GM23338 (cell line): ENCODE measurements around the gene CPSF6. TPM values are rescaled to one million over a fixed set of nuclear protein-coding genes. Genes with fewer than 3 reads are reported as not detected.
A peak's percentile ranks its signal among the peaks of the same experiment; 100 is the strongest.

Experiments used
- ATAC-seq: fragments of 200-7000 bp; cut with Tn5 transposase; 3 replicates; pipeline ENCODE4 v1.9.1; 2020
- DNase-seq: peaks from one replicate; pipeline ENCODE4 v3.0.0-alpha.2; 2015; ENCODE audit warnings: low spot score
- H2AFZ ChIP-seq: fragments of 200-600 bp; sonication (generic); 2 replicates; pipeline ENCODE4 v1.8.0; 2016; ENCODE audit warnings: antibody characterized with exemption, mild to moderate bottlenecking, moderate library complexity
- H3F3A ChIP-seq: fragments of 200-600 bp; sonication (generic); replicated peaks from 2 replicates; pipeline ENCODE4 v1.8.0; 2017; ENCODE audit warnings: antibody characterized with exemption, mixed run types, low read depth
- H3K27ac ChIP-seq: fragments of 200-600 bp; sonication (generic); 2 replicates; pipeline ENCODE4 v1.6.1; 2016; ENCODE audit warnings: low read depth
- H3K27me3 ChIP-seq: fragments of 200-600 bp; sonication (generic); 2 replicates; pipeline ENCODE4 v1.8.0; 2016; ENCODE audit warnings: mild to moderate bottlenecking, mixed run types, moderate library complexity; ENCODE audit not compliant: insufficient read depth
- H3K36me3 ChIP-seq: fragments of 200-600 bp; sonication (generic); 2 replicates; pipeline ENCODE4 v1.8.0; 2016; ENCODE audit warnings: mild to moderate bottlenecking; ENCODE audit not compliant: insufficient read depth
- H3K4me1 ChIP-seq: fragments of 200-600 bp; sonication (generic); 2 replicates; pipeline ENCODE4 v1.8.0; 2016; ENCODE audit warnings: mild to moderate bottlenecking, moderate library complexity; ENCODE audit not compliant: insufficient read depth
- H3K4me2 ChIP-seq: fragments of 200-600 bp; sonication (generic); 2 replicates; pipeline ENCODE4 v1.7.1; 2017; ENCODE audit warnings: mixed run types
- H3K4me3 ChIP-seq: fragments of 200-600 bp; sonication (generic); 2 replicates; pipeline ENCODE4 v1.6.1; 2016; ENCODE audit warnings: mixed run types
- H3K79me2 ChIP-seq: fragments of 200-600 bp; sonication (generic); replicated peaks from 2 replicates; pipeline ENCODE4 v1.8.0; 2017; ENCODE audit warnings: mild to moderate bottlenecking; ENCODE audit not compliant: insufficient read depth
- H3K9me2 ChIP-seq: fragments of 200-600 bp; sonication (generic); 2 replicates; pipeline ENCODE4 v1.8.0; 2017; ENCODE audit not compliant: insufficient read depth
- H4K20me1 ChIP-seq: fragments of 200-600 bp; sonication (generic); replicated peaks from 2 replicates; pipeline ENCODE4 v1.8.0; 2017; ENCODE audit warnings: mild to moderate bottlenecking; ENCODE audit not compliant: insufficient read depth
- H3K27ac Mint-ChIP-seq: 2 replicates; pipeline ENCODE4 v1.8.0; 2020; ENCODE audit warnings: inconsistent platforms, mild to moderate bottlenecking, moderate library complexity, mixed read lengths
- H3K27me3 Mint-ChIP-seq: 3 replicates; pipeline ENCODE4 v1.8.0; 2022; ENCODE audit warnings: low read depth, mild to moderate bottlenecking, moderate library complexity, mixed read lengths, inconsistent platforms; ENCODE audit not compliant: insufficient read depth, poor library complexity
- H3K36me3 Mint-ChIP-seq: 3 replicates; pipeline ENCODE4 v1.8.0; 2021; ENCODE audit warnings: low read depth, mild to moderate bottlenecking, inconsistent platforms, moderate library complexity, mixed read lengths
- H3K4me1 Mint-ChIP-seq: 3 replicates; pipeline ENCODE4 v1.8.0; 2020; ENCODE audit warnings: mild to moderate bottlenecking, inconsistent platforms, mixed read lengths
- H3K4me3 Mint-ChIP-seq: 3 replicates; pipeline ENCODE4 v1.8.0; 2021; ENCODE audit warnings: moderate library complexity, mild to moderate bottlenecking, inconsistent platforms, mixed read lengths
- H3K9me3 Mint-ChIP-seq: 3 replicates; pipeline ENCODE4 v1.8.0; 2020; ENCODE audit warnings: moderate library complexity, mild to moderate bottlenecking, inconsistent platforms, mixed read lengths
- EZH2 ChIP-seq: fragments of 200-600 bp; sonication (generic); IDR thresholded peaks from one replicate; pipeline ENCODE4 v1.8.0; 2017; ENCODE audit warnings: antibody characterized with exemption, mild to moderate bottlenecking, low read depth; ENCODE audit not compliant: unreplicated experiment
- EZH2phosphoT487 ChIP-seq: fragments of 200-600 bp; sonication (generic); IDR thresholded peaks from one replicate; pipeline ENCODE4 v1.8.1; 2018; ENCODE audit warnings: antibody characterized with exemption; ENCODE audit not compliant: unreplicated experiment
- JUNB ChIP-seq: IDR thresholded peaks from one replicate; pipeline ENCODE4 v1.6.1; 2016; ENCODE audit warnings: antibody characterized with exemption; ENCODE audit not compliant: unreplicated experiment
- NANOG ChIP-seq: IDR thresholded peaks from 2 replicates; pipeline ENCODE4 v1.6.1; 2016; ENCODE audit warnings: antibody characterized with exemption, borderline replicate concordance
- ZNF114 ChIP-seq: fragments of 250-450 bp; sonication (Bioruptor Pico); IDR thresholded peaks from 2 replicates; pipeline ENCODE4 v1.5.0; 2020; ENCODE audit warnings: mild to moderate bottlenecking, moderate library complexity
- ZNF331 ChIP-seq: fragments of 250-450 bp; sonication (Bioruptor Pico); IDR thresholded peaks from 2 replicates; pipeline ENCODE4 v1.5.0; 2020; ENCODE audit warnings: low read depth, mild to moderate bottlenecking, moderate library complexity
- ZNF462 ChIP-seq: fragments of 250-450 bp; sonication (Bioruptor Pico); IDR thresholded peaks from 2 replicates; pipeline ENCODE4 v1.5.0; 2020; ENCODE audit warnings: mild to moderate bottlenecking, moderate library complexity
- polyA plus RNA-seq: library from polyadenylated mRNA; unstranded; fragments of >200 nt; fragmentation: Nextera tagmentation; extraction: Ambion mirVana; gene quantifications from 2 replicates; pipeline ENCODE4 v1.2.1, GENCODE V29; 2016
- total RNA-seq: library from RNA; depleted of rRNA; stranded (reverse); fragments of >200 nt; shearing (Covaris generic); gene quantifications from 2 replicates; pipeline ENCODE4 v1.2.3, GENCODE V29; 2014

CPSF6 gene
- total and polyA plus RNA-seq, 2 experiments from 2014 or later = 80.7 to 136 TPM

DNA sequence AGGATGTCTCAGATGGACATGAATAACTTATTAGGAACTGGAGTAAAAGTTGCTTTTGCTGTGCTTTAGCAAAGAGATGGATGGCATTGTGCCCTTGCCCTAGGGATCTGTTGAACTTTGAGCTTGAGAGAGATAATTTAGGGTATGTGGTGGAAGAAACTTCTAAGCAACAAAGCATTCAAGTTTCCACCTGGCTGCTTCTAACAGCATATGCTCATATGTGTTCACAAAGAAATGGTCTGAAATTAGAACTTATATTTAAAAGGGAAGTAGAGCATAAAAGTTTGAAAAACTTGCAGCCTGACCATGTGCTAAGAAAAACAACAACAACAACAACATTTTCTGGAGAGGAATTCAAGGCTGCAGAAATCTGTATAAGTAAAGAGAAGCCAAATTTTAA, 7.9 kb upstream of the CPSF6 start (continued):
- TF ChIP-seq ZNF462 (CRISPR knock-in tag) = no peak
- TF ChIP-seq NANOG = no peak
- TF ChIP-seq JUNB = no peak
- TF ChIP-seq ZNF331 (CRISPR knock-in tag) = no peak
- TF ChIP-seq EZH2 = no peak

- Histone ChIP-seq H3K4me2 (peak overlapping the region; percentile 79), H2AFZ (peak overlapping the region; percentile 95), H3K79me2 (peaks cover 39% of the 10 kb centered on the region), H3K4me1 (peaks cover 34% of the 10 kb centered on the region), H3K36me3 (no peaks in the 10 kb centered on the region), H3K27me3 (no peaks in the 10 kb centered on the region), H3K9me2 (no peaks in the 10 kb centered on the region), H3K27ac (peak overlapping the region; percentile 92), H3K4me3 (peak overlapping the region; percentile 97), H4K20me1 (peaks cover 30% of the 10 kb centered on the region), H3F3A (peaks cover 3% of the 10 kb centered on the region; the same call in 1 of the 2 replicates)
- ATAC-seq (peak; percentile 2; the same call in 2 of the 3 replicates), DNase-seq (no peak)
- peaks cover 31% of the 10 kb centered on the region for H3K36me3 Mint-ChIP-seq
- peaks cover 39% of the 10 kb centered on the region for H3K4me1 Mint-ChIP-seq
- H3K27ac Mint-ChIP-seq = peak overlapping the region; percentile 97
- H3K27me3 Mint-ChIP-seq = peaks cover 6% of the 10 kb centered on the region
- no peaks in the 10 kb centered on the region; the same call in 1 of the 3 replicates for H3K9me3 Mint-ChIP-seq
- H3K4me3 Mint-ChIP-seq = peak overlapping the region; percentile 70
- TF ChIP-seq ZNF114 (CRISPR knock-in tag) = no peak
- no peak for TF ChIP-seq EZH2
- no peak for TF ChIP-seq ZNF462 (CRISPR knock-in tag)
- no peak for TF ChIP-seq EZH2phosphoT487
Observed at GRCh38 chr12:69238589-69239351, 599 bp upstream of the CPSF6 start.
